Keratinocyte (primary cell): ENCODE measurements around the gene DPYD. TPM values are rescaled to one million over a fixed set of nuclear protein-coding genes. Genes with fewer than 3 reads are reported as not detected.

Experiments used
- DNase-seq: peaks from one replicate; pipeline ENCODE4 v3.0.0-alpha.2; 2011; ENCODE audit warnings: low read depth, missing footprints, low spot score
- FAIRE-seq: peaks from 2 replicates; lab custom pipeline; 2011; peaks lifted over from hg19 to GRCh38; lab: Jason Lieb, UNC
- H2AFZ ChIP-seq: 2 replicates; pipeline ENCODE4 v1.6.0; 2012; ENCODE audit warnings: low read length, control low read depth, inconsistent platforms; ENCODE audit not compliant: control insufficient read depth
- H3K27ac ChIP-seq: 2 replicates; pipeline ENCODE4 v1.5.1; 2011; ENCODE audit warnings: low read length; ENCODE audit not compliant: control insufficient read depth, insufficient read depth
- H3K27me3 ChIP-seq: 3 replicates; pipeline ENCODE4 v1.6.0; 2011; ENCODE audit warnings: low read length; ENCODE audit not compliant: control insufficient read depth, insufficient read depth; ENCODE audit errors: extremely low read depth
- H3K36me3 ChIP-seq, 2 experiments: 2 replicates in 1 of 2; 3 replicates in 1 of 2; pipeline ENCODE4 v1.5.1; 2011; ENCODE audit warnings: low read length in 2 of 2, mild to moderate bottlenecking in 1 of 2; ENCODE audit not compliant: control insufficient read depth in 2 of 2, insufficient read depth in 2 of 2; ENCODE audit errors: extremely low read depth in 1 of 2
- H3K4me1 ChIP-seq: 3 replicates; pipeline ENCODE4 v1.5.1; 2011; ENCODE audit warnings: low read length; ENCODE audit not compliant: control insufficient read depth, insufficient read depth; ENCODE audit errors: extremely low read depth
- H3K4me2 ChIP-seq: 3 replicates; pipeline ENCODE4 v1.6.0; 2011; ENCODE audit warnings: low read depth, low read length; ENCODE audit not compliant: control insufficient read depth, insufficient read depth; ENCODE audit errors: extremely low read depth
- H3K4me3 ChIP-seq, 3 experiments: fragments of 200-600 bp in 1 of 3; sonication (generic) in 1 of 3; 2 replicates in 2 of 3; 3 replicates in 1 of 3; pipeline ENCODE4 v1.5.1; 2011 to 2016; ENCODE audit warnings: low read length in 3 of 3, mild to moderate bottlenecking in 3 of 3, control low read depth in 2 of 3, inconsistent platforms in 1 of 3, low read depth in 1 of 3, mixed read lengths in 1 of 3, mixed run types in 1 of 3, moderate library complexity in 1 of 3; ENCODE audit not compliant: control insufficient read depth in 2 of 3, insufficient read depth in 2 of 3; ENCODE audit errors: extremely low read depth in 1 of 3
- H3K79me2 ChIP-seq: 2 replicates; pipeline ENCODE4 v1.6.0; 2012; ENCODE audit warnings: low read length; ENCODE audit not compliant: control insufficient read depth, insufficient read depth
- H3K9ac ChIP-seq: 3 replicates; pipeline ENCODE4 v1.6.0; 2011; ENCODE audit warnings: low read length; ENCODE audit not compliant: control insufficient read depth, insufficient read depth; ENCODE audit errors: extremely low read depth
- H3K9me1 ChIP-seq: 3 replicates; pipeline ENCODE4 v1.6.0; 2011; ENCODE audit warnings: low read length; ENCODE audit not compliant: control insufficient read depth, insufficient read depth; ENCODE audit errors: extremely low read depth
- H3K9me3 ChIP-seq: 2 replicates; pipeline ENCODE4 v1.5.1; 2012; ENCODE audit warnings: low read depth, low read length; ENCODE audit not compliant: control insufficient read depth
- H4K20me1 ChIP-seq: 3 replicates; pipeline ENCODE4 v1.6.0; 2011; ENCODE audit warnings: low read length; ENCODE audit not compliant: control insufficient read depth, insufficient read depth; ENCODE audit errors: extremely low read depth
- EZH2 ChIP-seq: IDR thresholded peaks from one replicate; pipeline ENCODE4 v1.6.1; 2012; ENCODE audit warnings: inconsistent platforms, mild to moderate bottlenecking, low read length, moderate library complexity
- dilution Hi-C: fragments of 300-500 bp; cut with MboI; formaldehyde crosslinking; loops from one replicate; pipeline ENCODE4 v1.7.0; 2020; ENCODE audit warnings: low sequenced_read_pairs; ENCODE audit not compliant: extremely low pct_ligation_motif_present
- polyA plus RNA-seq, 5 experiments: library from polyadenylated mRNA; depleted of rRNA in 3 of 5; stranded (reverse) in 3 of 5; stranded (forward) in 1 of 5; unstranded in 1 of 5; fragments of >200 nt; gene quantifications; 1 replicate in 1 of 5; 2 replicates in 3 of 5; 3 replicates in 1 of 5; pipeline versions ENCODE4 v1.2.1 to v1.2.3, GENCODE V29; 2011 to 2012; ENCODE audit warnings: missing spikeins in 2 of 5, low read depth in 1 of 5, low replicate concordance in 1 of 5
- TF ChIP-seq, protein P1 (sequence below), 3 experiments: IDR thresholded peaks in 1 of 3; conservative IDR thresholded peaks in 1 of 3; optimal IDR thresholded peaks in 1 of 3; 2 replicates in 2 of 3; 3 replicates in 1 of 3; pipeline versions ENCODE3 to v1.5.1; 2011; ENCODE audit warnings: low read length in 3 of 3, mild to moderate bottlenecking in 3 of 3, moderate library complexity in 2 of 3, control low read depth in 1 of 3, inconsistent platforms in 1 of 3; ENCODE audit not compliant: insufficient read depth in 2 of 3; ENCODE audit errors: extremely low read depth in 1 of 3

Gene DPYD
- polyA plus RNA-seq, 1 donor (not counting 4 experiments of a cell fraction or from before 2014, with no cell fraction given), result 1.9 TPM

DNA sequence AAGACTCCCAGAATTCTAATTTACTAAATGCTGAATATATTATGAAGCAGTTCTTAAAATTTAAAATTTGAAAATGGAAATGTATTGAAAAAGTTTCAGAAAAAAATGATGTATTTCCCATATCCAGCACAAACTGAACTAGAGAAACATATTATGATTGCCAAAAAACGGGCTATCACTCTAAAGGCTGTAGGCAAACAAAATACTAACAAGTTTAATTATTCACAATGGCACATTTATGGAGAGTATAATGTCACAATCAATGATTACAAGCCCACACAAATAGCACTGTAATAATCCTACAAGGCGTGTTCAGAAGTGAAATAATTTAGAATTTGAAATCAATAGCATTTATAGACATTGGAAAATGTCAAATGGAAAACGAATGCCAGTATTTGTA, 667.9 kb downstream of the DPYD start:
- H3K9ac ChIP-seq, result no peak overlapping the region
- no peak overlapping the region for H3K27ac ChIP-seq
- no peak overlapping the region for H3K4me2 ChIP-seq
- DNase-seq (no peak), FAIRE-seq (no peak)
- H4K20me1 ChIP-seq, result no peaks in the 10 kb centered on the region
- no peak overlapping the region for H2AFZ ChIP-seq
- no peaks in the 10 kb centered on the region for H3K36me3 ChIP-seq
- H3K9me1 ChIP-seq, result no peaks in the 10 kb centered on the region
- no peaks in the 10 kb centered on the region for H3K79me2 ChIP-seq
- H3K4me3 ChIP-seq, result no peak overlapping the region
- dilution Hi-C loops, result no loop called here
- TF ChIP-seq, protein P1, sequence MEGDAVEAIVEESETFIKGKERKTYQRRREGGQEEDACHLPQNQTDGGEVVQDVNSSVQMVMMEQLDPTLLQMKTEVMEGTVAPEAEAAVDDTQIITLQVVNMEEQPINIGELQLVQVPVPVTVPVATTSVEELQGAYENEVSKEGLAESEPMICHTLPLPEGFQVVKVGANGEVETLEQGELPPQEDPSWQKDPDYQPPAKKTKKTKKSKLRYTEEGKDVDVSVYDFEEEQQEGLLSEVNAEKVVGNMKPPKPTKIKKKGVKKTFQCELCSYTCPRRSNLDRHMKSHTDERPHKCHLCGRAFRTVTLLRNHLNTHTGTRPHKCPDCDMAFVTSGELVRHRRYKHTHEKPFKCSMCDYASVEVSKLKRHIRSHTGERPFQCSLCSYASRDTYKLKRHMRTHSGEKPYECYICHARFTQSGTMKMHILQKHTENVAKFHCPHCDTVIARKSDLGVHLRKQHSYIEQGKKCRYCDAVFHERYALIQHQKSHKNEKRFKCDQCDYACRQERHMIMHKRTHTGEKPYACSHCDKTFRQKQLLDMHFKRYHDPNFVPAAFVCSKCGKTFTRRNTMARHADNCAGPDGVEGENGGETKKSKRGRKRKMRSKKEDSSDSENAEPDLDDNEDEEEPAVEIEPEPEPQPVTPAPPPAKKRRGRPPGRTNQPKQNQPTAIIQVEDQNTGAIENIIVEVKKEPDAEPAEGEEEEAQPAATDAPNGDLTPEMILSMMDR (optimal IDR thresholded peaks at IDR 0.05 in 1 of 3, IDR thresholded peaks at IDR 0.05 in 1 of 3, conservative IDR thresholded peaks at IDR 0.05 in 1 of 3; ENCODE audit: extremely low read depth in 1 of 3, insufficient read depth in 2 of 3, low read length in 3 of 3), result no peak
- H3K9me3 ChIP-seq, result no peaks in the 10 kb centered on the region
- no peaks in the 10 kb centered on the region for H3K27me3 ChIP-seq
- no peaks in the 10 kb centered on the region for H3K4me1 ChIP-seq

DNA sequence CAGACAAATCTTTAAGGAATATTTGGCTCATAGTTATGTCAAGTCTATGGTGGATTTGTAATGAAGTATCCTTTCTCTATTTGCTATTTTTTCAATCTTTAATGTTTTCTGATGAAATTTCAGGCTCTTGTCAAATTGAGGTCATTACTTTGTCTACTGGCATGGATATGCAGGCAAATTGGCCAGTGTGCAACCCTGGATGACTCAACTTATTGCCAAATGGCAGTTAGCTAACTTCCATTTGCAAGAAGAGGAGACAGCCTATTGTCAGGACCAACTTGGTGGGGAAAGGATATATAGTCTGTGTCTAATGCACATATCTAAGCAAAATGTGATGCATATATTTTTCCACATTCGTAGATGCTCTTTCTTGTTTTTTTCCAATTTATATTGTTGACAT, 668.8 kb downstream of the DPYD start:
- Histone ChIP-seq H3K9me1 (no peaks in the 10 kb centered on the region), H3K9ac (no peak overlapping the region), H3K27me3 (no peaks in the 10 kb centered on the region), H3K4me3 (no peak overlapping the region), H3K79me2 (no peaks in the 10 kb centered on the region), H4K20me1 (no peaks in the 10 kb centered on the region), H3K36me3 (no peaks in the 10 kb centered on the region), H3K4me1 (no peaks in the 10 kb centered on the region), H2AFZ (no peak overlapping the region), H3K4me2 (no peak overlapping the region), H3K27ac (no peak overlapping the region), H3K9me3 (no peaks in the 10 kb centered on the region)
- no peak for DNase-seq
- no peak for FAIRE-seq
- dilution Hi-C loops, result no loop called here
- TF ChIP-seq EZH2, result no peak

DNA sequence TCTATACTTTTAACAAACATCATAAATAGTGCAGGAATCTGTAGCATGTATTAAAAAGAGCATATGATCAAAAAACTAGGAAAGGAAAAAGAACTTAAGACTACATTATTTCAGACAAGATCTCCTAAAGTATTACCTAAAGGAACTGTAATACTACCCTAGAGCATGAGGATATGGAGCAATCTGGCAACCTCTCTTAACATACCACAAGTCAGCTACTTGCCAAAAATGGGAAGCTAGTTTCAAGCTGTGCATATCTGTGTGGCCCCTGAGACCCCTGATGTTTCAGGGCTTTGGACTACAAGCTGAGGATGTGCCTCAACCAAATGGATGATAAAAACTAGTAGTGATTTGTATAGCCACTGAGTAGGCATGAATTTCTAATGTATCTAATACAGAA, 673.6 kb downstream of the DPYD start:
- H3K4me1 ChIP-seq, result no peaks in the 10 kb centered on the region
- H3K36me3 ChIP-seq, result no peaks in the 10 kb centered on the region
- H3K27me3 ChIP-seq, result no peaks in the 10 kb centered on the region
- H3K27ac ChIP-seq, result no peak overlapping the region
- dilution Hi-C loops, result no loop called here
- FAIRE-seq (no peak), DNase-seq (no peak)
- no peak overlapping the region for H3K4me2 ChIP-seq
- H3K9me1 ChIP-seq, result no peaks in the 10 kb centered on the region
- H3K79me2 ChIP-seq, result no peaks in the 10 kb centered on the region
- TF ChIP-seq, protein P1 (optimal IDR thresholded peaks at IDR 0.05 in 1 of 3, IDR thresholded peaks at IDR 0.05 in 1 of 3, conservative IDR thresholded peaks at IDR 0.05 in 1 of 3; ENCODE audit: extremely low read depth in 1 of 3, insufficient read depth in 2 of 3, low read length in 3 of 3), result no peak
- TF ChIP-seq EZH2, result no peak
- H3K9me3 ChIP-seq, result no peaks in the 10 kb centered on the region
- H3K4me3 ChIP-seq, result no peak overlapping the region
- no peak overlapping the region for H2AFZ ChIP-seq
- H4K20me1 ChIP-seq, result no peaks in the 10 kb centered on the region
- no peak overlapping the region for H3K9ac ChIP-seq
